ENCODE results near the gene SPG11. TPM values are rescaled to one million over a fixed set of nuclear protein-coding genes. Genes with fewer than 3 reads are reported as not detected.
A peak's percentile ranks its signal among the peaks of the same experiment; 100 is the strongest.

SPG11 gene
- total and polyA plus RNA-seq, 4 donors = 39.2 to 119 (median 64.3) TPM

GRCh38 chr15:44591326-44591725, 72.1 kb downstream of the SPG11 start:
- no peak overlapping the region for H3K9ac ChIP-seq (ENCODE audit: insufficient read depth in 1 of 2, low read length in 2 of 2)
- no peak overlapping the region for H3K27ac ChIP-seq (ENCODE audit: low read depth in 1 of 2, low read length in 1 of 2)
- WGBS, 2 donors = 90 to 98% methylated on average over 1 of the region's 1 CpG
- no peak for ATAC-seq (ENCODE audit: insufficient read depth, low FRiP score)
- TF ChIP-seq, protein P1, sequence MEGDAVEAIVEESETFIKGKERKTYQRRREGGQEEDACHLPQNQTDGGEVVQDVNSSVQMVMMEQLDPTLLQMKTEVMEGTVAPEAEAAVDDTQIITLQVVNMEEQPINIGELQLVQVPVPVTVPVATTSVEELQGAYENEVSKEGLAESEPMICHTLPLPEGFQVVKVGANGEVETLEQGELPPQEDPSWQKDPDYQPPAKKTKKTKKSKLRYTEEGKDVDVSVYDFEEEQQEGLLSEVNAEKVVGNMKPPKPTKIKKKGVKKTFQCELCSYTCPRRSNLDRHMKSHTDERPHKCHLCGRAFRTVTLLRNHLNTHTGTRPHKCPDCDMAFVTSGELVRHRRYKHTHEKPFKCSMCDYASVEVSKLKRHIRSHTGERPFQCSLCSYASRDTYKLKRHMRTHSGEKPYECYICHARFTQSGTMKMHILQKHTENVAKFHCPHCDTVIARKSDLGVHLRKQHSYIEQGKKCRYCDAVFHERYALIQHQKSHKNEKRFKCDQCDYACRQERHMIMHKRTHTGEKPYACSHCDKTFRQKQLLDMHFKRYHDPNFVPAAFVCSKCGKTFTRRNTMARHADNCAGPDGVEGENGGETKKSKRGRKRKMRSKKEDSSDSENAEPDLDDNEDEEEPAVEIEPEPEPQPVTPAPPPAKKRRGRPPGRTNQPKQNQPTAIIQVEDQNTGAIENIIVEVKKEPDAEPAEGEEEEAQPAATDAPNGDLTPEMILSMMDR (IDR thresholded peaks at IDR 0.05; ENCODE audit: control extremely low read depth, extremely low read depth) = no peak
- H3K4me1 ChIP-seq (ENCODE audit: control insufficient read depth in 5 of 5, insufficient read depth in 5 of 5, low read length in 5 of 5) = peaks cover 0 to 3% (median 0%) of the 10 kb centered on the region in 5 donors
- DNase-seq = no peak
- H3K4me3 ChIP-seq = no peak overlapping the region
- no peaks in the 10 kb centered on the region for H3K9me3 ChIP-seq (ENCODE audit: control insufficient read depth in 4 of 4, insufficient read depth in 3 of 4, low read length in 3 of 4)
- peaks cover 39 to 62% (median 49%) of the 10 kb centered on the region in 4 donors for H3K36me3 ChIP-seq (ENCODE audit: control insufficient read depth in 4 of 4, insufficient read depth in 4 of 4, low read length in 4 of 4)
- no peaks in the 10 kb centered on the region for H3K27me3 ChIP-seq (ENCODE audit: control insufficient read depth in 3 of 3, insufficient read depth in 3 of 3, low read length in 2 of 3)

- DNase-seq (no peak), ATAC-seq (ENCODE audit: insufficient read depth, low FRiP score) (no peak)
- H3K4me3 ChIP-seq = no peak overlapping the region
- TF ChIP-seq, protein P1 (IDR thresholded peaks at IDR 0.05; ENCODE audit: control extremely low read depth, extremely low read depth) = no peak
- WGBS, 2 donors = 92 to 93% methylated on average over 5 of the region's 5 CpGs
- H3K9ac ChIP-seq (ENCODE audit: insufficient read depth in 1 of 2, low read length in 2 of 2) = no peak overlapping the region
- no peaks in the 10 kb centered on the region for H3K27me3 ChIP-seq (ENCODE audit: control insufficient read depth in 3 of 3, insufficient read depth in 3 of 3, low read length in 2 of 3)
- no peak overlapping the region for H3K27ac ChIP-seq (ENCODE audit: low read depth in 1 of 2, low read length in 1 of 2)
- peaks cover 37 to 57% (median 47%) of the 10 kb centered on the region in 4 donors for H3K36me3 ChIP-seq (ENCODE audit: control insufficient read depth in 4 of 4, insufficient read depth in 4 of 4, low read length in 4 of 4)
- H3K4me1 ChIP-seq (ENCODE audit: control insufficient read depth in 5 of 5, insufficient read depth in 5 of 5, low read length in 5 of 5) = no peaks in the 10 kb centered on the region
- no peaks in the 10 kb centered on the region for H3K9me3 ChIP-seq (ENCODE audit: control insufficient read depth in 4 of 4, insufficient read depth in 3 of 4, low read length in 3 of 4)
Observed at GRCh38 chr15:44588541-44588940, 74.9 kb downstream of the SPG11 start.

DNA sequence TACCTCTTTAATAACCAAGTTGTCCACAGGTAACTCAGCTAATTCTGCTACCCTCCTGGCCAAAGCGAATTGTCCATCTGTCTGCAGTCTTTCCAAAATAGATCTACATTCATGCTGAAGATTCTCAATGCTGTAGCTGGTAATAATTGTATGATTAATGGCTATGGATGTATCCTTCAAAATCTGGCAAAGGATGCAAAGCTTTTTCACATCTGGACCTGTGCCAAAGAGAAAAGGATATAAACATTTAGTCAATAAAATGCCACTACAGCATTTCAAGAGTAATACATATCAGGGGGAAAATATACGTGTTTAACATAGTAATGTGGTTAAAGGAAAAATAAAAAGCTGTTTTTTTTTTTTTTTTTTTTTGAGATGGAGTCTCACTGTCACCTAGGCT, 77.8 kb downstream of the SPG11 start:
- Histone ChIP-seq H3K4me3 (no peak overlapping the region), H3K27me3 (ENCODE audit: control insufficient read depth in 3 of 3, insufficient read depth in 3 of 3, low read length in 2 of 3) (no peaks in the 10 kb centered on the region), H3K9ac (ENCODE audit: insufficient read depth in 1 of 2, low read length in 2 of 2) (no peak overlapping the region), H3K9me3 (ENCODE audit: control insufficient read depth in 4 of 4, insufficient read depth in 3 of 4, low read length in 3 of 4) (no peaks in the 10 kb centered on the region), H3K4me1 (ENCODE audit: control insufficient read depth in 5 of 5, insufficient read depth in 5 of 5, low read length in 5 of 5) (no peaks in the 10 kb centered on the region), H3K36me3 (ENCODE audit: control insufficient read depth in 4 of 4, insufficient read depth in 4 of 4, low read length in 4 of 4) (peaks cover 33 to 49% (median 42%) of the 10 kb centered on the region in 4 donors), H3K27ac (ENCODE audit: low read depth in 1 of 2, low read length in 1 of 2) (no peak overlapping the region)
- ATAC-seq (ENCODE audit: insufficient read depth, low FRiP score) = no peak
- DNase-seq = no peak
- 79 to 80% methylated on average over 2 of the region's 2 CpGs for WGBS, 2 donors
- TF ChIP-seq, protein P1 (IDR thresholded peaks at IDR 0.05; ENCODE audit: control extremely low read depth, extremely low read depth) = no peak

GRCh38 chr15:44584162-44584749, 79.2 kb downstream of the SPG11 start:
- DNase-seq (peak in 2 of 3 donors; percentile 17 to 22), ATAC-seq (ENCODE audit: insufficient read depth, low FRiP score) (no peak)
- Histone ChIP-seq H3K9ac (ENCODE audit: insufficient read depth in 1 of 2, low read length in 2 of 2) (no peak overlapping the region), H3K36me3 (ENCODE audit: control insufficient read depth in 4 of 4, insufficient read depth in 4 of 4, low read length in 4 of 4) (peaks cover 29 to 46% (median 34%) of the 10 kb centered on the region in 4 donors), H3K4me3 (no peak overlapping the region), H3K4me1 (ENCODE audit: control insufficient read depth in 5 of 5, insufficient read depth in 5 of 5, low read length in 5 of 5) (no peaks in the 10 kb centered on the region), H3K27ac (ENCODE audit: low read depth in 1 of 2, low read length in 1 of 2) (no peak overlapping the region), H3K9me3 (ENCODE audit: control insufficient read depth in 4 of 4, insufficient read depth in 3 of 4, low read length in 3 of 4) (no peaks in the 10 kb centered on the region), H3K27me3 (ENCODE audit: control insufficient read depth in 3 of 3, insufficient read depth in 3 of 3, low read length in 2 of 3) (no peaks in the 10 kb centered on the region)
- WGBS, 2 donors = 86% methylated on average over 5 of the region's 5 CpGs
- TF ChIP-seq, protein P1 (IDR thresholded peaks at IDR 0.05; ENCODE audit: control extremely low read depth, extremely low read depth) = no peak

Measured in lung (tissue), 12 donors.